SK-N-SH treated with all-trans-retinoic acid at 6 μM for 48 hours (cell line): Measurements from ENCODE around the gene LRCH1.

Source experiments
- ARNTL ChIP-seq: fragments of 450-650 bp; formaldehyde crosslinking; IDR thresholded peaks from 2 replicates; pipeline ENCODE4 v1.5.0; 2020; ENCODE audit warnings: low read depth, mild to moderate bottlenecking, moderate library complexity, borderline replicate concordance
- BACH2 ChIP-seq: fragments of 250-450 bp; sonication (Bioruptor Pico); IDR thresholded peaks from 2 replicates; pipeline ENCODE4 v1.9.0; 2021; ENCODE audit warnings: mild to moderate bottlenecking, borderline replicate concordance
- CSRNP3 ChIP-seq: fragments of 250-450 bp; sonication (Bioruptor Pico); IDR thresholded peaks from 2 replicates; pipeline ENCODE4 v1.5.1; 2021; ENCODE audit warnings: mild to moderate bottlenecking, moderate library complexity
- ESRRG ChIP-seq: fragments of 250-450 bp; sonication (Bioruptor Pico); IDR thresholded peaks from 2 replicates; pipeline ENCODE4 v1.6.1; 2021; ENCODE audit warnings: mild to moderate bottlenecking
- TCF4 ChIP-seq: fragments of 250-450 bp; sonication (Bioruptor Pico); IDR thresholded peaks from 2 replicates; pipeline ENCODE4 v1.8.0; 2021; ENCODE audit warnings: mild to moderate bottlenecking, moderate library complexity, borderline replicate concordance
- TOX ChIP-seq: fragments of 250-450 bp; sonication (Bioruptor Pico); IDR thresholded peaks from 2 replicates; pipeline ENCODE4 v1.8.0; 2021; ENCODE audit warnings: mild to moderate bottlenecking, moderate library complexity, borderline replicate concordance
- ZNF565 ChIP-seq: fragments of 450-650 bp; formaldehyde crosslinking; conservative IDR thresholded peaks from 2 replicates; pipeline ENCODE4 v1.5.0; 2020; ENCODE audit warnings: low read depth, mild to moderate bottlenecking, moderate library complexity
- ZNF70 ChIP-seq: fragments of 450-650 bp; formaldehyde crosslinking; IDR thresholded peaks from 2 replicates; pipeline ENCODE4 v1.5.0; 2020; ENCODE audit warnings: mild to moderate bottlenecking, moderate library complexity
- ZNF8 ChIP-seq: fragments of 450-650 bp; formaldehyde crosslinking; IDR thresholded peaks from 2 replicates; pipeline ENCODE4 v1.5.0; 2020; ENCODE audit warnings: mild to moderate bottlenecking, moderate library complexity
- TF ChIP-seq, protein P1 (sequence below): fragments of 250-450 bp; sonication (Bioruptor Pico); IDR thresholded peaks from 2 replicates; pipeline ENCODE4 v1.8.0; 2021; ENCODE audit warnings: low read depth, mild to moderate bottlenecking, moderate library complexity, borderline replicate concordance

DNA sequence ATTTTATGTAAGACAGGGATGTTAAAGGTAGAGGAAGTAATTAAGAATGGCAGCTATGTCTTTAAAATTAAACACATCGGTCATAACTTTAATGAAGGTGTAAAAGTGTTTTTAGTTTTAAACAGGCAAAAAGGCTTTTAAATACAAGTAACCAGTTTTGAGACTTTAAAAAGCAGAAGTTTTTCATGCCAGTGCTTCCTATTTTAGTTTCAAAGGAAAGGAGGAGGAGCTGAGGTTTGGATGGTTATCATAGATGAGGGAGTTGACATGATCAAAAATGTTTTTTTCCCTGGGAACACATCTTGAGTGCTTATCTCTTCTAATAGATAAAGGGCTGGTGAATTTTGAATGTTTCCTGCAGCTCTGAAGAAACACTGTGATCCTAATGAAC lies 42.9 kb downstream of the LRCH1 start:
- TF ChIP-seq TOX (CRISPR knock-in tag), result no peak
- TF ChIP-seq ESRRG (CRISPR knock-in tag), result no peak
- TF ChIP-seq CSRNP3 (CRISPR knock-in tag), result no peak
- no peak for TF ChIP-seq ARNTL (CRISPR knock-in tag)
- no peak for TF ChIP-seq BACH2 (CRISPR knock-in tag)
- no peak for TF ChIP-seq ZNF8 (CRISPR knock-in tag)
- no peak for TF ChIP-seq ZNF70 (CRISPR knock-in tag)
- TF ChIP-seq TCF4 (CRISPR knock-in tag), result no peak
- TF ChIP-seq, protein P1, sequence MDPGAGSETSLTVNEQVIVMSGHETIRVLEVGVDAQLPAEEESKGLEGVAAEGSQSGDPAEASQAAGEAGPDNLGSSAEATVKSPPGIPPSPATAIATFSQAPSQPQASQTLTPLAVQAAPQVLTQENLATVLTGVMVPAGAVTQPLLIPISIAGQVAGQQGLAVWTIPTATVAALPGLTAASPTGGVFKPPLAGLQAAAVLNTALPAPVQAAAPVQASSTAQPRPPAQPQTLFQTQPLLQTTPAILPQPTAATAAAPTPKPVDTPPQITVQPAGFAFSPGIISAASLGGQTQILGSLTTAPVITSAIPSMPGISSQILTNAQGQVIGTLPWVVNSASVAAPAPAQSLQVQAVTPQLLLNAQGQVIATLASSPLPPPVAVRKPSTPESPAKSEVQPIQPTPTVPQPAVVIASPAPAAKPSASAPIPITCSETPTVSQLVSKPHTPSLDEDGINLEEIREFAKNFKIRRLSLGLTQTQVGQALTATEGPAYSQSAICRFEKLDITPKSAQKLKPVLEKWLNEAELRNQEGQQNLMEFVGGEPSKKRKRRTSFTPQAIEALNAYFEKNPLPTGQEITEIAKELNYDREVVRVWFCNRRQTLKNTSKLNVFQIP, result no peak
- no peak for TF ChIP-seq ZNF565 (CRISPR knock-in tag)
